Skeletal muscle tissue (tissue), 4 donors: ENCODE measurements around the gene STMN3. TPM values are rescaled to one million over a fixed set of nuclear protein-coding genes. Genes with fewer than 3 reads are reported as not detected.

ENCODE experiments used
- H3K27ac ChIP-seq: one replicate; pipeline ENCODE4 v1.7.0; 2013; ENCODE audit warnings: mild to moderate bottlenecking, low read depth, low read length, inconsistent platforms
- H3K27me3 ChIP-seq, 3 donors: one replicate each; pipeline ENCODE4 v1.7.0; 2013; ENCODE audit warnings: low read length in 3 of 3; ENCODE audit not compliant: control insufficient read depth in 3 of 3, insufficient read depth in 3 of 3
- H3K36me3 ChIP-seq, 3 donors: one replicate each; pipeline ENCODE4 v1.7.0; 2013; ENCODE audit warnings: low read length in 3 of 3; ENCODE audit not compliant: control insufficient read depth in 3 of 3, insufficient read depth in 3 of 3
- H3K4me1 ChIP-seq, 3 donors: one replicate each; pipeline ENCODE4 v1.7.0; 2013; ENCODE audit warnings: low read length in 3 of 3, mild to moderate bottlenecking in 3 of 3; ENCODE audit not compliant: control insufficient read depth in 3 of 3, insufficient read depth in 3 of 3
- H3K4me3 ChIP-seq, 3 donors: one replicate each; pipeline ENCODE4 v1.7.0; 2013; ENCODE audit warnings: low read length in 3 of 3
- H3K9ac ChIP-seq, 3 donors: one replicate each; pipeline ENCODE4 v1.7.0; 2013; ENCODE audit warnings: low read length in 3 of 3, mild to moderate bottlenecking in 3 of 3, moderate library complexity in 2 of 3, low read depth in 1 of 3
- H3K9me3 ChIP-seq, 3 donors: one replicate each; pipeline ENCODE4 v1.7.0; 2013; ENCODE audit warnings: low read length in 3 of 3; ENCODE audit not compliant: control insufficient read depth in 3 of 3
- total RNA-seq: library from RNA; depleted of rRNA; stranded (reverse); fragments of >200 nt; gene quantifications from one replicate; pipeline ENCODE4 v1.2.3, GENCODE V29; 2014
- donor health status: Osteomylitis.

STMN3 gene
- total RNA-seq, 1 donor from 2014 or later = 10.4 TPM

- H3K9me3 ChIP-seq = no peaks in the 10 kb centered on the region
- no peak overlapping the region for H3K4me3 ChIP-seq
- H3K4me1 ChIP-seq = peaks cover 20 to 33% (median 32%) of the 10 kb centered on the region in 3 donors
- H3K9ac ChIP-seq = no peak overlapping the region
- H3K27me3 ChIP-seq = no peaks in the 10 kb centered on the region
- H3K36me3 ChIP-seq = peaks cover 4 to 11% (median 10%) of the 10 kb centered on the region in 3 donors
- no peak overlapping the region for H3K27ac ChIP-seq
Observed at GRCh38 chr20:63691711-63692435, 38.6 kb upstream of the STMN3 start.

- H3K9ac ChIP-seq = no peak overlapping the region
- H3K27me3 ChIP-seq = no peaks in the 10 kb centered on the region
- peaks cover 24 to 34% (median 32%) of the 10 kb centered on the region in 3 donors for H3K4me1 ChIP-seq
- H3K9me3 ChIP-seq = no peaks in the 10 kb centered on the region
- H3K27ac ChIP-seq = no peak overlapping the region
- H3K36me3 ChIP-seq = peaks cover 4 to 11% (median 10%) of the 10 kb centered on the region in 3 donors
- no peak overlapping the region for H3K4me3 ChIP-seq
Observed at GRCh38 chr20:63690898-63691710, 37.9 kb upstream of the STMN3 start.

GRCh38 chr20:63690003-63690897 is 37.0 kb upstream of the STMN3 start:
- H3K4me1 ChIP-seq = peaks cover 28 to 34% (median 32%) of the 10 kb centered on the region in 3 donors
- H3K36me3 ChIP-seq = peaks cover 4 to 10% (median 7%) of the 10 kb centered on the region in 3 donors
- no peak overlapping the region for H3K4me3 ChIP-seq
- H3K27me3 ChIP-seq = no peaks in the 10 kb centered on the region
- H3K9me3 ChIP-seq = no peaks in the 10 kb centered on the region
- H3K27ac ChIP-seq = no peak overlapping the region
- H3K9ac ChIP-seq = no peak overlapping the region

GRCh38 chr20:63689046-63690002 is 36.1 kb upstream of the STMN3 start:
- no peak overlapping the region for H3K27ac ChIP-seq
- no peaks in the 10 kb centered on the region for H3K9me3 ChIP-seq
- H3K27me3 ChIP-seq = no peaks in the 10 kb centered on the region
- no peak overlapping the region for H3K9ac ChIP-seq
- H3K36me3 ChIP-seq = peaks cover 4 to 6% (median 5%) of the 10 kb centered on the region in 3 donors
- peaks cover 28 to 35% (median 32%) of the 10 kb centered on the region in 3 donors for H3K4me1 ChIP-seq
- H3K4me3 ChIP-seq = no peak overlapping the region

- H3K27ac ChIP-seq = peak overlapping the region; percentile 93
Observed at GRCh38 chr20:63688228-63689045, 35.2 kb upstream of the STMN3 start.

GRCh38 chr20:63687419-63688178 is 34.4 kb upstream of the STMN3 start:
- Histone ChIP-seq H3K4me3 (no peak overlapping the region), H3K36me3 (no peaks in the 10 kb centered on the region), H3K27me3 (no peaks in the 10 kb centered on the region), H3K4me1 (peaks cover 36 to 43% (median 38%) of the 10 kb centered on the region in 3 donors), H3K9me3 (no peaks in the 10 kb centered on the region), H3K9ac (peak overlapping the region in 1 of 3 donors; percentile 57), H3K27ac (peak overlapping the region; percentile 93)

More at GRCh38 chr20:63688228-63689045, 35.2 kb upstream of the STMN3 start:
- Histone ChIP-seq H3K9me3 (no peaks in the 10 kb centered on the region), H3K27me3 (no peaks in the 10 kb centered on the region), H3K4me1 (peaks cover 28 to 35% (median 32%) of the 10 kb centered on the region in 3 donors), H3K36me3 (no peaks in the 10 kb centered on the region), H3K9ac (peak overlapping the region in 1 of 3 donors; percentile 57), H3K4me3 (no peak overlapping the region)

- no peaks in the 10 kb centered on the region for H3K27me3 ChIP-seq
- H3K36me3 ChIP-seq = peaks cover 0 to 3% (median 0%) of the 10 kb centered on the region in 3 donors
- peak overlapping the region; percentile 32 to 65 (median 57) for H3K9ac ChIP-seq
- peak overlapping the region; percentile 93 for H3K27ac ChIP-seq
- peak overlapping the region in 1 of 3 donors; percentile 41 for H3K4me3 ChIP-seq
- H3K9me3 ChIP-seq = no peaks in the 10 kb centered on the region
- H3K4me1 ChIP-seq = peaks cover 40 to 50% (median 43%) of the 10 kb centered on the region in 3 donors
Observed at GRCh38 chr20:63686492-63687321, 33.5 kb upstream of the STMN3 start.
